OCI-LY1 (cell line): ENCODE results near the gene ANKRD53.

Experiments used
- CTCF ChIP-seq: fragments of 200-600 bp; sonication (generic), shearing (Covaris generic); IDR thresholded peaks from 2 replicates; pipeline ENCODE4 v1.5.1; 2017; ENCODE audit warnings: mild to moderate bottlenecking, antibody characterized with exemption, low read length, moderate library complexity, mixed read lengths
- EZH2 ChIP-seq: fragments of 200-600 bp; sonication (generic), shearing (Covaris generic); IDR thresholded peaks from 2 replicates; pipeline ENCODE4 v1.8.0; 2017; ENCODE audit warnings: borderline replicate concordance, mixed run types, mild to moderate bottlenecking, antibody characterized with exemption, low read length, moderate library complexity, mixed read lengths

GRCh38 chr2:70932631-70933230 is 45.7 kb upstream of the ANKRD53 start:
- no peak for TF ChIP-seq CTCF
- no peak for TF ChIP-seq EZH2
